ENCODE results near the gene CLPX.

CLPX gene

GRCh38 chr15:65217526-65218482, 32.7 kb upstream of the CLPX start:
- Histone ChIP-seq H3K36me3 (ENCODE audit: control insufficient read depth, insufficient read depth, low read length) (no peaks in the 10 kb centered on the region), H3K27ac (ENCODE audit: insufficient read depth, low read depth, low read length, poor library complexity, severe bottlenecking) (no peak overlapping the region), H3K4me3 (ENCODE audit: insufficient read depth, low read depth, low read length) (no peak overlapping the region), H3K4me1 (ENCODE audit: control insufficient read depth, insufficient read depth, low read length) (no peaks in the 10 kb centered on the region), H3K9me3 (ENCODE audit: control insufficient read depth, low read length) (no peaks in the 10 kb centered on the region), H3K27me3 (ENCODE audit: control insufficient read depth, insufficient read depth, low read length, poor library complexity, severe bottlenecking) (no peaks in the 10 kb centered on the region)
- 81 to 82% methylated on average over 10 of the region's 10 CpGs for WGBS, 2 experiments

GRCh38 chr15:65215496-65215895, 30.4 kb upstream of the CLPX start:
- Histone ChIP-seq H3K9me3 (ENCODE audit: control insufficient read depth, low read length) (no peaks in the 10 kb centered on the region), H3K4me1 (ENCODE audit: control insufficient read depth, insufficient read depth, low read length) (peaks cover 15% of the 10 kb centered on the region), H3K27me3 (ENCODE audit: control insufficient read depth, insufficient read depth, low read length, poor library complexity, severe bottlenecking) (no peaks in the 10 kb centered on the region), H3K27ac (ENCODE audit: insufficient read depth, low read depth, low read length, poor library complexity, severe bottlenecking) (no peak overlapping the region), H3K4me3 (ENCODE audit: insufficient read depth, low read depth, low read length) (no peak overlapping the region), H3K36me3 (ENCODE audit: control insufficient read depth, insufficient read depth, low read length) (no peaks in the 10 kb centered on the region)

- H3K27ac ChIP-seq (ENCODE audit: insufficient read depth, low read depth, low read length, poor library complexity, severe bottlenecking): no peak overlapping the region
- H3K4me3 ChIP-seq (ENCODE audit: insufficient read depth, low read depth, low read length): no peak overlapping the region
- H3K36me3 ChIP-seq (ENCODE audit: control insufficient read depth, insufficient read depth, low read length): no peaks in the 10 kb centered on the region
- peaks cover 18% of the 10 kb centered on the region for H3K4me1 ChIP-seq (ENCODE audit: control insufficient read depth, insufficient read depth, low read length)
- WGBS, 2 experiments: 89 to 94% methylated on average over 4 of the region's 4 CpGs
- no peaks in the 10 kb centered on the region for H3K9me3 ChIP-seq (ENCODE audit: control insufficient read depth, low read length)
- H3K27me3 ChIP-seq (ENCODE audit: control insufficient read depth, insufficient read depth, low read length, poor library complexity, severe bottlenecking): no peaks in the 10 kb centered on the region
Measured at GRCh38 chr15:65214010-65214409, 28.9 kb upstream of the CLPX start.

GRCh38 chr15:65213241-65213640, 28.1 kb upstream of the CLPX start:
- WGBS, 2 experiments: 84 to 96% methylated on average over 2 of the region's 2 CpGs
- peaks cover 25% of the 10 kb centered on the region for H3K4me1 ChIP-seq (ENCODE audit: control insufficient read depth, insufficient read depth, low read length)
- H3K27ac ChIP-seq (ENCODE audit: insufficient read depth, low read depth, low read length, poor library complexity, severe bottlenecking): no peak overlapping the region
- H3K4me3 ChIP-seq (ENCODE audit: insufficient read depth, low read depth, low read length): no peak overlapping the region
- H3K9me3 ChIP-seq (ENCODE audit: control insufficient read depth, low read length): no peaks in the 10 kb centered on the region
- H3K36me3 ChIP-seq (ENCODE audit: control insufficient read depth, insufficient read depth, low read length): no peaks in the 10 kb centered on the region
- H3K27me3 ChIP-seq (ENCODE audit: control insufficient read depth, insufficient read depth, low read length, poor library complexity, severe bottlenecking): no peaks in the 10 kb centered on the region

GRCh38 chr15:65212097-65212496, 27.0 kb upstream of the CLPX start:
- Histone ChIP-seq H3K27me3 (ENCODE audit: control insufficient read depth, insufficient read depth, low read length, poor library complexity, severe bottlenecking) (no peaks in the 10 kb centered on the region), H3K27ac (ENCODE audit: insufficient read depth, low read depth, low read length, poor library complexity, severe bottlenecking) (no peak overlapping the region), H3K4me3 (ENCODE audit: insufficient read depth, low read depth, low read length) (no peak overlapping the region), H3K36me3 (ENCODE audit: control insufficient read depth, insufficient read depth, low read length) (no peaks in the 10 kb centered on the region), H3K4me1 (ENCODE audit: control insufficient read depth, insufficient read depth, low read length) (peaks cover 26% of the 10 kb centered on the region), H3K9me3 (ENCODE audit: control insufficient read depth, low read length) (no peaks in the 10 kb centered on the region)
- 80 to 88% methylated on average over 5 of the region's 5 CpGs for WGBS, 2 experiments

GRCh38 chr15:65211482-65211982, 26.4 kb upstream of the CLPX start:
- no peak overlapping the region for H3K4me3 ChIP-seq (ENCODE audit: insufficient read depth, low read depth, low read length)
- H3K27me3 ChIP-seq (ENCODE audit: control insufficient read depth, insufficient read depth, low read length, poor library complexity, severe bottlenecking): no peaks in the 10 kb centered on the region
- no peaks in the 10 kb centered on the region for H3K9me3 ChIP-seq (ENCODE audit: control insufficient read depth, low read length)
- peaks cover 26% of the 10 kb centered on the region for H3K4me1 ChIP-seq (ENCODE audit: control insufficient read depth, insufficient read depth, low read length)
- no peak overlapping the region for H3K27ac ChIP-seq (ENCODE audit: insufficient read depth, low read depth, low read length, poor library complexity, severe bottlenecking)
- H3K36me3 ChIP-seq (ENCODE audit: control insufficient read depth, insufficient read depth, low read length): no peaks in the 10 kb centered on the region
- 81 to 83% methylated on average over 6 of the region's 6 CpGs for WGBS, 2 experiments

GRCh38 chr15:65210770-65211481, 25.8 kb upstream of the CLPX start, which contains the start of gene CILP:
Gene CILP, minus strand, starts transcription at chr15:65211473. Its CDS starts 1,718 bp downstream, at chr15:65209755.
- H3K4me1 ChIP-seq (ENCODE audit: control insufficient read depth, insufficient read depth, low read length): peaks cover 26% of the 10 kb centered on the region
- no peaks in the 10 kb centered on the region for H3K36me3 ChIP-seq (ENCODE audit: control insufficient read depth, insufficient read depth, low read length)
- H3K27me3 ChIP-seq (ENCODE audit: control insufficient read depth, insufficient read depth, low read length, poor library complexity, severe bottlenecking): no peaks in the 10 kb centered on the region
- no peaks in the 10 kb centered on the region for H3K9me3 ChIP-seq (ENCODE audit: control insufficient read depth, low read length)
- H3K27ac ChIP-seq (ENCODE audit: insufficient read depth, low read depth, low read length, poor library complexity, severe bottlenecking): no peak within 1 kb of the TSS
- H3K4me3 ChIP-seq (ENCODE audit: insufficient read depth, low read depth, low read length): no peak within 1 kb of the TSS
- 85 to 86% methylated on average over 8 of the region's 8 CpGs for WGBS, 2 experiments

GRCh38 chr15:65209701-65210643, 24.8 kb upstream of the CLPX start:
- no peaks in the 10 kb centered on the region for H3K9me3 ChIP-seq (ENCODE audit: control insufficient read depth, low read length)
- no peak overlapping the region for H3K27ac ChIP-seq (ENCODE audit: insufficient read depth, low read depth, low read length, poor library complexity, severe bottlenecking)
- H3K36me3 ChIP-seq (ENCODE audit: control insufficient read depth, insufficient read depth, low read length): no peaks in the 10 kb centered on the region
- 82 to 83% methylated on average over 17 of the region's 17 CpGs for WGBS, 2 experiments
- no peak overlapping the region for H3K4me3 ChIP-seq (ENCODE audit: insufficient read depth, low read depth, low read length)
- peaks cover 26% of the 10 kb centered on the region for H3K4me1 ChIP-seq (ENCODE audit: control insufficient read depth, insufficient read depth, low read length)
- no peaks in the 10 kb centered on the region for H3K27me3 ChIP-seq (ENCODE audit: control insufficient read depth, insufficient read depth, low read length, poor library complexity, severe bottlenecking)

- H3K27me3 ChIP-seq (ENCODE audit: control insufficient read depth, insufficient read depth, low read length, poor library complexity, severe bottlenecking): no peaks in the 10 kb centered on the region
- peaks cover 26% of the 10 kb centered on the region for H3K4me1 ChIP-seq (ENCODE audit: control insufficient read depth, insufficient read depth, low read length)
- WGBS, 2 experiments: 90 to 97% methylated on average over 2 of the region's 2 CpGs
- H3K9me3 ChIP-seq (ENCODE audit: control insufficient read depth, low read length): no peaks in the 10 kb centered on the region
- H3K27ac ChIP-seq (ENCODE audit: insufficient read depth, low read depth, low read length, poor library complexity, severe bottlenecking): no peak overlapping the region
- no peak overlapping the region for H3K4me3 ChIP-seq (ENCODE audit: insufficient read depth, low read depth, low read length)
- no peaks in the 10 kb centered on the region for H3K36me3 ChIP-seq (ENCODE audit: control insufficient read depth, insufficient read depth, low read length)
Measured at GRCh38 chr15:65208647-65209046, 23.5 kb upstream of the CLPX start.

All from ectodermal cell (in vitro differentiated cells).